A673 (cell line): ENCODE measurements around the gene CHKA. TPM values are rescaled to one million over a fixed set of nuclear protein-coding genes. Genes with fewer than 3 reads are reported as not detected.

ENCODE experiments used
- BruUV-seq: library from RNA; stranded (reverse); fragments of 400-500 nt; replicated peaks from 2 replicates; lab custom pipeline; 2021; lab: Mats Ljungman, UMichigan
- CTCF ChIA-PET: fragments of 300-600 bp; sonication (Branson Sonifier 250); formaldehyde crosslinking; loops from one replicate; lab custom pipeline; 2022; ENCODE audit warnings: antibody characterized with exemption; lab: Charles Lee
- POLR2A ChIA-PET: fragments of 300-600 bp; sonication (Branson Sonifier 250); formaldehyde crosslinking; loops from one replicate; lab custom pipeline; 2022; ENCODE audit warnings: antibody characterized with exemption; ENCODE audit not compliant: low non-redundant PET; lab: Charles Lee
- DNase-seq: peaks from one replicate; pipeline ENCODE4 v3.0.0-alpha.2; 2015; ENCODE audit warnings: low spot score
- H3K27ac ChIP-seq: fragments of 200-600 bp; sonication (generic); 2 replicates; pipeline ENCODE4 v1.5.1; 2016; ENCODE audit warnings: mixed run types, low read depth, mild to moderate bottlenecking, mixed read lengths, antibody characterized with exemption, low read length; ENCODE audit not compliant: poor library complexity, severe bottlenecking
- H3K27me3 ChIP-seq: fragments of 200-600 bp; sonication (generic); replicated peaks from 2 replicates; pipeline ENCODE4 v1.6.1; 2017; ENCODE audit warnings: mixed run types, low read depth, mild to moderate bottlenecking, mixed read lengths, antibody characterized with exemption, low read length; ENCODE audit not compliant: insufficient read depth, poor library complexity
- H3K36me3 ChIP-seq: fragments of 200-600 bp; sonication (generic); 2 replicates; pipeline ENCODE4 v1.6.1; 2016; ENCODE audit warnings: mixed run types, mild to moderate bottlenecking, mixed read lengths, antibody characterized with exemption, low read length; ENCODE audit not compliant: insufficient read depth, poor library complexity, severe bottlenecking
- H3K4me1 ChIP-seq: fragments of 200-600 bp; sonication (generic); 2 replicates; pipeline ENCODE4 v1.6.1; 2017; ENCODE audit warnings: mixed run types, mild to moderate bottlenecking, mixed read lengths, antibody characterized with exemption, low read length; ENCODE audit not compliant: insufficient read depth, poor library complexity, severe bottlenecking
- H3K4me3 ChIP-seq: fragments of 200-600 bp; sonication (generic); 2 replicates; pipeline ENCODE4 v1.5.1; 2016; ENCODE audit warnings: low read depth, mixed run types, mild to moderate bottlenecking, mixed read lengths, low read length; ENCODE audit not compliant: poor library complexity, severe bottlenecking
- H3K9me3 ChIP-seq: fragments of 200-600 bp; sonication (generic); 2 replicates; pipeline ENCODE4 v1.6.1; 2016; ENCODE audit warnings: mixed run types, low read depth, mild to moderate bottlenecking, mixed read lengths, antibody characterized with exemption, low read length; ENCODE audit not compliant: poor library complexity, severe bottlenecking
- CTCF ChIP-seq: fragments of 300-800, 200-600 bp; sonication (generic); conservative IDR thresholded peaks from 2 replicates; pipeline ENCODE4 v1.5.1; 2017; ENCODE audit warnings: low read depth, mild to moderate bottlenecking, antibody characterized with exemption, low read length, moderate library complexity, mixed read lengths
- EZH2 ChIP-seq: fragments of 200-600 bp; sonication (generic); IDR thresholded peaks from 2 replicates; pipeline ENCODE4 v1.6.1; 2017; ENCODE audit warnings: borderline replicate concordance, low read depth, mild to moderate bottlenecking, mixed read lengths, antibody characterized with exemption, low read length; ENCODE audit not compliant: poor library complexity, severe bottlenecking
- intact Hi-C: fragments of 100-400 bp; cut with micrococcal nuclease; formaldehyde crosslinking; loops from one replicate; pipeline ENCODE4 v1.10.0; 2022; ENCODE audit not compliant: unreplicated experiment
- total RNA-seq: library from RNA; stranded (reverse); gene quantifications from 2 replicates; pipeline ENCODE4 v1.2.3, GENCODE V29; 2021

The CHKA gene
- total RNA-seq, 1 experiment from 2014 or later = 37.5 TPM

GRCh38 chr11:68164437-68164836 is 43.2 kb upstream of the CHKA start:
- H3K27ac ChIP-seq = no peak overlapping the region
- TF ChIP-seq CTCF (no peak), EZH2 (no peak)
- no peaks in the 10 kb centered on the region for H3K27me3 ChIP-seq
- BruUV-seq = no TSS peak
- no peak for DNase-seq
- intact Hi-C loops = no loop called here
- H3K36me3 ChIP-seq = peaks cover 32% of the 10 kb centered on the region
- ChIA-PET CTCF (no interaction called here), POLR2A (no interaction called here)
- H3K4me1 ChIP-seq = no peaks in the 10 kb centered on the region
- no peak overlapping the region for H3K4me3 ChIP-seq
- H3K9me3 ChIP-seq = no peaks in the 10 kb centered on the region

DNA sequence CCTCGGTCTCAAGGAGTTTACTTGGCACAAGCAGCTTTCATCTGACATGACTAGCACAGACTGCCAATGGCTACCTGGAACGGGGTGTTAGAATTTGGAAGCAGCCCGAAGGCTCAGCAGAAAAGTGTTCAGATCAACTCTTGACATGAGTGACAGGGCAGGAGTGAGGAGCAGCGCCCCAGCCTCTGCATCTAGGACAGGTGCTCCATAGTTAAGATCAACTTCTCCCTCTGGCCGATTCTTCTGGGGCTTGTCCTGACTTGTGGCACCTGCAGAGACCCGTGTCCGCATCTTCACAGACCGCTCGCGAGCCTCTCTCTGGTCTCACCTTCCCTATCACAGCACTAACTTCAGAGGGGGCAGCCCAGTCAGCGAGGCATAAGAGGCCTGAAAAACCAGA is 42.5 kb upstream of the CHKA start:
- H3K9me3 ChIP-seq = no peaks in the 10 kb centered on the region
- H3K27ac ChIP-seq = no peak overlapping the region
- ChIA-PET CTCF (no interaction called here), POLR2A (no interaction called here)
- DNase-seq = no peak
- no peaks in the 10 kb centered on the region for H3K4me1 ChIP-seq
- no peak overlapping the region for H3K4me3 ChIP-seq
- TF ChIP-seq EZH2 = no peak
- TF ChIP-seq CTCF = no peak
- peaks cover 24% of the 10 kb centered on the region for H3K36me3 ChIP-seq
- H3K27me3 ChIP-seq = no peaks in the 10 kb centered on the region
- intact Hi-C loops = no loop called here
- BruUV-seq = no TSS peak

DNA sequence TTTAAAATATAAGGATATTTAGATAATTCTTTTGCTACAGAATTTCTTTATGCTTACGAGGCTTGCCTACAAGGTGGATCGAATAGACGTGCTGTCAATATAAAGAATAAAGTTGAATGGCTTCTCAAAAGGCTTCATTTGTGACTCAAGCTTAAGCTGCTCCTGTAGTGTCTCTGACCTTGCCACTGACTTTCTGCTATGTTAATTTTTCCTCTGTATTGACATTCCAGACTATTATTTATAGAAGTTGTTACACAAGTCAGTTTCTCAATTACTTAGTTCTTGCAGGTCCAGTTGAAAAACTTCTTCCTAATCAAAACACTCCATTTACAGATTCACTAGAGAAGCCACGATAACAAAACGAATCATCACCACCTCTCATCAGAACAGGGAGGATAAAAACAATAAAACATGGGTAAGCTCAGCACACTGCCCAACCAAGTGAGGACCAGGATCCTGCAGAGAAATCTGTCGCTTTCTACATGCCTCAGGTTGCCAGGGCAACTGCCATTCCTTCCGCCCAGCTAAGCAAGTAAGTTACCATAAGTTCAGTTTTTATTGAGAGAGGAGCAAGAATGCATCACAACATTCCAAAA is 39.0 kb upstream of the CHKA start:
- TF ChIP-seq EZH2 = no peak
- Histone ChIP-seq H3K27me3 (no peaks in the 10 kb centered on the region), H3K4me1 (no peaks in the 10 kb centered on the region), H3K36me3 (peaks cover 4% of the 10 kb centered on the region), H3K4me3 (no peak overlapping the region), H3K9me3 (no peaks in the 10 kb centered on the region), H3K27ac (no peak overlapping the region)
- no peak for DNase-seq
- no TSS peak for BruUV-seq
- ChIA-PET CTCF (no interaction called here), POLR2A (no interaction called here)
- intact Hi-C loops = no loop called here

DNA sequence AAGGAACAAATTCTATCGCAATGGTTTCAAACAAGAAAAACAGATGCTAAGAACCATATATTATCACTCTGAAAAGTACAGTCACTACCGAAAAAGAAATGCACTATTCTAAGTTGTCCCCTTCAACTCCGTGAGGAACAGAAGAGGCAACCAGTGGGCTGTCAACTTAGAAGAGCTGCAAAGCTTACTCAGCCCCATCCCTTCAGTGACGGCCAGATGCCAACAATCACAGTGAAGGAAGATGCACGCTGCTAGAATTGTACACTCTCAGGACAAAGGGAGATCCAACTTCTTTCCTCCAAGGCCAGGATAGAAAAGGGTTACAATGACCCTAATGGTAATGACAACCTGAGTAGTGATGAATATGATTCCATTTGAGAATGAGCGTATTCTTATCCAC is 38.5 kb upstream of the CHKA start:
- CTCF ChIA-PET = no interaction called here
- no peak for DNase-seq
- H3K27me3 ChIP-seq = no peaks in the 10 kb centered on the region
- no peaks in the 10 kb centered on the region for H3K4me1 ChIP-seq
- POLR2A ChIA-PET = no interaction called here
- no peak overlapping the region for H3K4me3 ChIP-seq
- BruUV-seq = no TSS peak
- H3K36me3 ChIP-seq = peaks cover 4% of the 10 kb centered on the region
- H3K27ac ChIP-seq = no peak overlapping the region
- intact Hi-C loops = no loop called here
- H3K9me3 ChIP-seq = no peaks in the 10 kb centered on the region
- no peak for TF ChIP-seq EZH2
- no peak for TF ChIP-seq CTCF
